Sigmoid colon (tissue), 7 donors: ENCODE results near the gene TOX2. TPM values are rescaled to one million over a fixed set of nuclear protein-coding genes. Genes with fewer than 3 reads are reported as not detected.

Source experiments
- DNase-seq: peaks from one replicate; pipeline ENCODE4 v3.0.0-alpha.2; 2019
- H3K27ac ChIP-seq, 4 donors: fragments of 200-600 bp; sonication (generic); one replicate each; pipeline ENCODE4 v1.5.1; 2016 to 2019; ENCODE audit warnings: mild to moderate bottlenecking in 1 of 4
- H3K27me3 ChIP-seq, 3 donors: fragments of 200-600 bp; sonication (generic); one replicate each; pipeline ENCODE4 v1.5.1; 2019; ENCODE audit warnings: mild to moderate bottlenecking in 1 of 3
- H3K36me3 ChIP-seq, 4 donors: fragments of 200-600 bp; sonication (generic); one replicate each; pipeline ENCODE4 v1.5.1; 2016 to 2019
- H3K4me1 ChIP-seq, 4 donors: fragments of 200-600 bp; sonication (generic); one replicate each; pipeline ENCODE4 v1.5.1; 2017 to 2019
- H3K4me3 ChIP-seq, 4 donors: fragments of 200-600 bp; sonication (generic); one replicate each; pipeline ENCODE4 v1.5.1; 2017 to 2019; ENCODE audit warnings: mild to moderate bottlenecking in 2 of 4, moderate library complexity in 1 of 4
- H3K9me3 ChIP-seq, 4 donors: fragments of 200-600 bp in 3 of 4; sonication (generic) in 3 of 4; one replicate each; pipeline versions ENCODE4 v1.5.1 to v1.6.1; 2013 to 2019
- EP300 ChIP-seq, 4 donors: sonication (generic); formaldehyde crosslinking; IDR thresholded peaks; one replicate each; pipeline ENCODE4 v1.6.1; 2017; ENCODE audit warnings: antibody characterized with exemption in 4 of 4
- POLR2A ChIP-seq, 2 donors: fragments of 450-650 bp; IDR thresholded peaks; one replicate each; pipeline ENCODE4 v1.6.1; 2016; ENCODE audit warnings: antibody characterized with exemption in 2 of 2, mild to moderate bottlenecking in 2 of 2, moderate library complexity in 2 of 2
- POLR2AphosphoS5 ChIP-seq, 4 donors: sonication (generic); formaldehyde crosslinking; IDR thresholded peaks; one replicate each; pipeline ENCODE4 v1.6.1; 2017; ENCODE audit warnings: antibody characterized with exemption in 4 of 4
- WGBS, 2 donors: extraction: QIAGEN DNeasy Blood & Tissue Kit; methylation state at CpG; one replicate each; pipeline ENCODE4 v1.1.7; 2013; 5-methylcytosine and 5-hydroxymethylcytosine counted together
- intact Hi-C: fragments of 100-400 bp; cut with DNase I; formaldehyde crosslinking; loops from one replicate; pipeline ENCODE4 v1.15.1; 2023
- polyA plus RNA-seq, 3 donors: library from polyadenylated mRNA; stranded (reverse); fragments of 200-250 nt; gene quantifications; one replicate each; pipeline ENCODE4 v1.2.3, GENCODE V29; 2013
- total RNA-seq, 4 donors: library from RNA; depleted of rRNA; stranded (reverse); fragments of >200 nt; gene quantifications; one replicate each; pipeline ENCODE4 v1.1.0, GENCODE V29; 2016
- TF ChIP-seq, protein P1 (sequence below), 4 experiments: fragments of 450-650 bp in 3 of 4; fragments of 200-600 bp in 1 of 4; IDR thresholded peaks; one replicate each; pipeline ENCODE4 v1.5.1; 2016 to 2019; ENCODE audit warnings: antibody characterized with exemption in 4 of 4, mild to moderate bottlenecking in 3 of 4, moderate library complexity in 2 of 4
- donor health status: healthy with polysubstance abuse.
- donor health status: Bipolar disorder and iron deficiency.
- donor health status: healthy.

TOX2 gene
- total and polyA plus RNA-seq, 7 donors: 0.27 to 8.1 (median 1.7) TPM

GRCh38 chr20:43979576-43980105 is 65.0 kb downstream of the TOX2 start:
- Histone ChIP-seq H3K27me3 (no peaks in the 10 kb centered on the region), H3K27ac (no peak overlapping the region), H3K4me1 (no peaks in the 10 kb centered on the region), H3K9me3 (no peaks in the 10 kb centered on the region), H3K36me3 (no peaks in the 10 kb centered on the region), H3K4me3 (no peak overlapping the region)
- DNase-seq: no peak
- intact Hi-C loops: loop anchor here (5.0 kb wide), 1 partner anchor 103 kb away; no protein-coding TSS in a partner anchor
- TF ChIP-seq POLR2A (IDR thresholded peaks at IDR 0.05): no peak
- no peak for TF ChIP-seq EP300 (IDR thresholded peaks at IDR 0.05)
- TF ChIP-seq POLR2AphosphoS5 (IDR thresholded peaks at IDR 0.05): no peak
- TF ChIP-seq, protein P1, sequence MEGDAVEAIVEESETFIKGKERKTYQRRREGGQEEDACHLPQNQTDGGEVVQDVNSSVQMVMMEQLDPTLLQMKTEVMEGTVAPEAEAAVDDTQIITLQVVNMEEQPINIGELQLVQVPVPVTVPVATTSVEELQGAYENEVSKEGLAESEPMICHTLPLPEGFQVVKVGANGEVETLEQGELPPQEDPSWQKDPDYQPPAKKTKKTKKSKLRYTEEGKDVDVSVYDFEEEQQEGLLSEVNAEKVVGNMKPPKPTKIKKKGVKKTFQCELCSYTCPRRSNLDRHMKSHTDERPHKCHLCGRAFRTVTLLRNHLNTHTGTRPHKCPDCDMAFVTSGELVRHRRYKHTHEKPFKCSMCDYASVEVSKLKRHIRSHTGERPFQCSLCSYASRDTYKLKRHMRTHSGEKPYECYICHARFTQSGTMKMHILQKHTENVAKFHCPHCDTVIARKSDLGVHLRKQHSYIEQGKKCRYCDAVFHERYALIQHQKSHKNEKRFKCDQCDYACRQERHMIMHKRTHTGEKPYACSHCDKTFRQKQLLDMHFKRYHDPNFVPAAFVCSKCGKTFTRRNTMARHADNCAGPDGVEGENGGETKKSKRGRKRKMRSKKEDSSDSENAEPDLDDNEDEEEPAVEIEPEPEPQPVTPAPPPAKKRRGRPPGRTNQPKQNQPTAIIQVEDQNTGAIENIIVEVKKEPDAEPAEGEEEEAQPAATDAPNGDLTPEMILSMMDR (IDR thresholded peaks at IDR 0.05): no peak
- WGBS, 2 donors: 87 to 95% methylated on average over 4 of the region's 4 CpGs

DNA sequence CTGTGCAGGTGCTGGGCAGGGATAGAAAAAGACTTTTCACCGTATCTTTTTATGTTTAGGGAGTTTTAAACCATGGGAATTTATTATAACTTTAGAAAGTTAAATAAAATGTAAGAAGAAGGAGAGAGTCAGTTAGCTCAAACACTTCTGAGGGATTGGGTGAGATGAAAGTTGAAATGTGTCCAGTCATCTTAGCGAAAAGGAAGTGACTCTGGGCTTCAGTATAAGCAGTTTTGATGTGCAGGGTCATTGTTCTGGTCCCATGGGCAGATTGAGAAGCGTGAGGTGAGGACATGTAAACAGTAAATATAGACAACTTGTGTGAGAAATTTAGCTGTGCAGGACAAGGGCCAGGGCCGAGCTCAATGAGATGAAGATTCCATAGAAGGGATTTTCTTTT is 66.9 kb downstream of the TOX2 start:
- Histone ChIP-seq H3K4me3 (no peak overlapping the region), H3K9me3 (no peaks in the 10 kb centered on the region), H3K4me1 (no peaks in the 10 kb centered on the region), H3K36me3 (no peaks in the 10 kb centered on the region), H3K27me3 (no peaks in the 10 kb centered on the region), H3K27ac (no peak overlapping the region)
- TF ChIP-seq, protein P1 (IDR thresholded peaks at IDR 0.05): no peak
- TF ChIP-seq EP300 (IDR thresholded peaks at IDR 0.05) (no peak), POLR2A (IDR thresholded peaks at IDR 0.05) (no peak), POLR2AphosphoS5 (IDR thresholded peaks at IDR 0.05) (no peak)
- DNase-seq: no peak
- intact Hi-C loops: loop anchor here (5.0 kb wide), 1 partner anchor 101 kb away; no protein-coding TSS in a partner anchor
- 80 to 89% methylated on average over 4 of the region's 4 CpGs for WGBS, 2 donors

DNA sequence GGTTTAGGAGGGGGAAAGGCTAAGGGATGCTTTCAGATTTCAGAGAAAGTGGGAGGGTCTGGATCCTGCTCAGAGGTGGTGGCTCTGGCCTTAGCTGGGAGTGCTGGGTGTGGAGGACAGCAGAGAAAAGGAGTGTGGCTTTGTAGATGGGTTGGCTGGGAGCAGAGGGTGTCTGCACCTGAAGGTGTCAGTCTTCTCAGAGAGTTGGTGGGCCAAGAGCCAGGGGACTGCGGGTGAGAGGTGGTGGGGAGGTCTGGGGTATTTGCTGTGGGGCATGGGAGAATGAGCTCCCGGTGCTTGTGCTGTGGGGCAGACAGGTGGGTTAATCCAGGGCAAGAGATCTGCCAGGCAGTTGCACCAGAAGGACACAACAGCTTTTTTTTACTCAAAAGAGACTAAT is 67.4 kb downstream of the TOX2 start:
- Histone ChIP-seq H3K4me3 (no peak overlapping the region), H3K9me3 (no peaks in the 10 kb centered on the region), H3K27ac (no peak overlapping the region), H3K4me1 (no peaks in the 10 kb centered on the region), H3K36me3 (no peaks in the 10 kb centered on the region), H3K27me3 (no peaks in the 10 kb centered on the region)
- 88 to 91% methylated on average over 2 of the region's 2 CpGs for WGBS, 2 donors
- intact Hi-C loops: loop anchor here (5.0 kb wide), 1 partner anchor 100 kb away; no protein-coding TSS in a partner anchor
- DNase-seq: no peak
- TF ChIP-seq, protein P1 (IDR thresholded peaks at IDR 0.05): no peak
- TF ChIP-seq POLR2AphosphoS5 (IDR thresholded peaks at IDR 0.05) (no peak), POLR2A (IDR thresholded peaks at IDR 0.05) (no peak), EP300 (IDR thresholded peaks at IDR 0.05) (no peak)

GRCh38 chr20:43982886-43983285 is 68.2 kb downstream of the TOX2 start:
- intact Hi-C loops: loop anchor here (5.0 kb wide), 1 partner anchor 99 kb away; no protein-coding TSS in a partner anchor
- H3K4me3 ChIP-seq: no peak overlapping the region
- no peak overlapping the region for H3K27ac ChIP-seq
- no peaks in the 10 kb centered on the region for H3K27me3 ChIP-seq
- no peaks in the 10 kb centered on the region for H3K36me3 ChIP-seq
- no peak for DNase-seq
- TF ChIP-seq, protein P1 (IDR thresholded peaks at IDR 0.05): no peak
- no peak for TF ChIP-seq POLR2A (IDR thresholded peaks at IDR 0.05)
- no peak for TF ChIP-seq EP300 (IDR thresholded peaks at IDR 0.05)
- no peak for TF ChIP-seq POLR2AphosphoS5 (IDR thresholded peaks at IDR 0.05)
- WGBS, 2 donors: 93 to 96% methylated on average over 5 of the region's 5 CpGs
- no peaks in the 10 kb centered on the region for H3K9me3 ChIP-seq
- no peaks in the 10 kb centered on the region for H3K4me1 ChIP-seq

- intact Hi-C loops: loop anchor here (5.0 kb wide), 1 partner anchor 99 kb away; no protein-coding TSS in a partner anchor
- no peak overlapping the region for H3K27ac ChIP-seq
- no peaks in the 10 kb centered on the region for H3K27me3 ChIP-seq
- H3K36me3 ChIP-seq: no peaks in the 10 kb centered on the region
- no peaks in the 10 kb centered on the region for H3K9me3 ChIP-seq
- TF ChIP-seq, protein P1 (IDR thresholded peaks at IDR 0.05): peak in 1 of 4 experiments; percentile 10
- TF ChIP-seq POLR2AphosphoS5 (IDR thresholded peaks at IDR 0.05): no peak
- no peak for DNase-seq
- H3K4me3 ChIP-seq: no peak overlapping the region
- 86 to 92% methylated on average over 5 of the region's 5 CpGs for WGBS, 2 donors
- H3K4me1 ChIP-seq: no peaks in the 10 kb centered on the region
These were observed 68.7 kb downstream of the TOX2 start for GRCh38 chr20:43983359-43983758.
